HFF-Myc (cell line): ENCODE measurements around the gene AGL.

Experiments
- DNase-seq: peaks from one replicate; pipeline ENCODE4 v3.0.0-alpha.2; 2011; ENCODE audit warnings: low read depth; ENCODE audit errors: extremely low read depth
- H3K4me3 ChIP-seq: replicated peaks from 2 replicates; pipeline ENCODE4 v1.5.1; 2011; ENCODE audit warnings: low read depth, mild to moderate bottlenecking, control low read depth, low read length
- TF ChIP-seq, protein P1 (sequence below): IDR thresholded peaks from 2 replicates; pipeline ENCODE4 v1.5.1; 2012; ENCODE audit warnings: mild to moderate bottlenecking, low read depth, low read length, control low read depth; ENCODE audit errors: missing control alignments

The AGL gene

DNA sequence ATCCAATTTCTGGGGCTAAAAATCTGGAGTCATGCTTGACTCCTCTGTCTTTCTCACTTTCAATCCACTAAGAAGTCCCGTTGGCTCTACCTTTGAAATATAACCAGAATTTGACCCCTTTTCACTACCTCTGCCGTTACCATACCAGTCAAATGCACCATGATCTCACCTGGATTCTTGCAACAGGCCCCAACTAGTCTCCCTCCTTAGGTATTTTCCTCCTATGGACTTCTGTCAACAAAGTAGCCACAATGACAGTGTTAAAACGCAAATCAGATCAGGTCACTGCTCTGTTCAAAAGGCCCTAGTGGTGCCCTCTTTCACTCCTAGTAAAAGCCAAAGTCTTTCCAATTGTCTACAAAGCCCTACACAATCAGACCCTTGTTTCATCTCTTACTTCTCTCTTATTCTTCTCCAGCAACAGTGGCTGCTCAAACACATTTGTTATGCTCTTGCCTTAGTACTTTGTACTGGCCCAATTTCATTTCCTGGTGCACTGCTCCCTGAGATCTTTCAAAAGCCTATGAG is 35.7 kb upstream of the AGL start:
- no peak overlapping the region for H3K4me3 ChIP-seq
- TF ChIP-seq, protein P1, sequence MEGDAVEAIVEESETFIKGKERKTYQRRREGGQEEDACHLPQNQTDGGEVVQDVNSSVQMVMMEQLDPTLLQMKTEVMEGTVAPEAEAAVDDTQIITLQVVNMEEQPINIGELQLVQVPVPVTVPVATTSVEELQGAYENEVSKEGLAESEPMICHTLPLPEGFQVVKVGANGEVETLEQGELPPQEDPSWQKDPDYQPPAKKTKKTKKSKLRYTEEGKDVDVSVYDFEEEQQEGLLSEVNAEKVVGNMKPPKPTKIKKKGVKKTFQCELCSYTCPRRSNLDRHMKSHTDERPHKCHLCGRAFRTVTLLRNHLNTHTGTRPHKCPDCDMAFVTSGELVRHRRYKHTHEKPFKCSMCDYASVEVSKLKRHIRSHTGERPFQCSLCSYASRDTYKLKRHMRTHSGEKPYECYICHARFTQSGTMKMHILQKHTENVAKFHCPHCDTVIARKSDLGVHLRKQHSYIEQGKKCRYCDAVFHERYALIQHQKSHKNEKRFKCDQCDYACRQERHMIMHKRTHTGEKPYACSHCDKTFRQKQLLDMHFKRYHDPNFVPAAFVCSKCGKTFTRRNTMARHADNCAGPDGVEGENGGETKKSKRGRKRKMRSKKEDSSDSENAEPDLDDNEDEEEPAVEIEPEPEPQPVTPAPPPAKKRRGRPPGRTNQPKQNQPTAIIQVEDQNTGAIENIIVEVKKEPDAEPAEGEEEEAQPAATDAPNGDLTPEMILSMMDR = no peak
- no peak for DNase-seq

DNA sequence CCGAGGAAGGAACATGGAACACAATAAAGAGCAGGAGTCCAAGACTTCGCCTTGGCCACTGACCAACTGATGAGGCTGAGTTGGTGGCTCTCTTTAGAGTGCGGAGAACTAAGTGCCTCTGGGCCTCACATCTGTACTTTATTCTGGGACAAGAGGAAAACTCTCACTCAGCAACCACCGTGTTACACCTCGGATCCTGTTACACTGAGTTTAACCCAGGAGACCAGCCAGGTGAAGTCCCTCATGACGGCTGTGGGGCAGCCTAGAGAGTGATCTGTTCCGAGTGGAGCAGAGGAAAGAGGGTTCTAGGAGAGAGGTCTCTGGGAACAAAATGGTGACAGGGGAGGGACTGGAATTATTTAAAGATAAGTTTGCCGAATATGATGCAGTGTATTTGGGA is 33.5 kb upstream of the AGL start:
- no peak for DNase-seq
- TF ChIP-seq, protein P1 = no peak
- no peak overlapping the region for H3K4me3 ChIP-seq

DNA sequence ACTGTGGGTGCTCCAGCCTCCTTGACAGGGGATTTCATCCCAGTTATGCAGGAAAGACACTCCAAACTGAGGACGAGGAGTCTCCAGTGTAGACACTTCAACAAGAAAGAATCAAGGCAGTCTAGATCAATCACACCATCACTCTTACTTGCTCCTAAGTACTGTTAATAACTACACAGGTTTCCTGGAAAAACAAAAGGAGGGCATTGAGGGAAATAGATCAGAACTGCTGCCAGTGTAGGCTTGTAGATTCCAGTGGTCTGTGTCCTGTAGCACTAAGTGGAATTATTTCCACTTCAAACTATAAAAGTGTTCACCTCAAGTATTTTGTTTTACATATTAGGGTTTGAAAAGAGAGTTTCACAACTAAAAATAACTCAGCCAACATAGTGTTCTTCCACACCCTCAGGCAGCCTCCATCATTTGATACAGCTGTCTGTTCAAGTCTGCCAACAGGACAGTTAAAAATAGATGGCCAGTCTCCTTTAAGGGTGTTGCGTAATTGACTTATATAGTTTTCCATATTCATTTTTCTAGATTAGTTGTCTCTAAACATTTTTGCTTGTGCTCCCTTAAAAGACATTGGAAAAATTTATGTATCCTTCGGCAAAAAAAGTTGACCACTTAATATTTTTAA is 32.0 kb upstream of the AGL start:
- TF ChIP-seq, protein P1 = no peak
- DNase-seq = no peak

DNA sequence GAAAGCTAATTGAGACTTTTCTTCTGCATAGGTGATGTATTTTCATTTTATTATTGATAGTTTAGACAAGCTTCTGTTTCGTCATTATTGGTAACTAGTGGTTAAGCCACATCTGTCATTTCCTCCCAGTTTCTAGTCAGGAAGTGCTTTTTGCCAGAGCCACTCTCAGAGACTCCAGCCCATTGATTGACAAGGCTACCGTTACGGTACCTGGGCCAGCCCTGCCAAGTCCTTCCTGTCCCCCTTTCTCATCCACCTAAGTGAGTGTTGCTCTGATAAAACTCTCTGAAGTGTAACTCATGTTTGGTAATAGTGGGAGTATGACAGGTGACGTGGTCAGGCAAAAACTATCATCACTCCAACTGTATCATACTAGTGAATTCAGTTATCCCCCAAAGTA is 29.6 kb upstream of the AGL start:
- no peak for DNase-seq
- TF ChIP-seq, protein P1 = no peak
- H3K4me3 ChIP-seq = no peak overlapping the region

More for the DNA sequence above, 32.0 kb upstream of the AGL start:
- H3K4me3 ChIP-seq = no peak overlapping the region

DNA sequence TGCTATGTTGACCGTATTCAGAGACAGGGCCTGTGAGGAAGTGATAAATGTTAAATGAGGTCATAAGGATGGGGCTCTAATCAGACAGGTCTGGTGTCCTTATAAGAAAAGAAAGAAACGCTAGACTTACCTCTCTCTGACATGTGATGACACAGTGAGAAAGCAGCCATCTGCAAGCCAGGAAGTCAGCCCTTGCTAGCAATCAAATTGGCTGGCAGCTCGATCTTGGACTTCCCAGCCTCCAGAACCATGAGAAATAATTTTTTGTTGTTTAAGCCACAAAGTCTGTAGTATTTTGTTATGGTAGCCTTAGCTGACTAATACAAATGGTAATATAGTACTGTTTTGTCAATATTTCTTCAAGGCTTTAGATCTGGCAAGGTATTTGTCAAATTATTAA is 25.1 kb upstream of the AGL start:
- no peak for DNase-seq
- no peak overlapping the region for H3K4me3 ChIP-seq
- TF ChIP-seq, protein P1 = no peak

DNA sequence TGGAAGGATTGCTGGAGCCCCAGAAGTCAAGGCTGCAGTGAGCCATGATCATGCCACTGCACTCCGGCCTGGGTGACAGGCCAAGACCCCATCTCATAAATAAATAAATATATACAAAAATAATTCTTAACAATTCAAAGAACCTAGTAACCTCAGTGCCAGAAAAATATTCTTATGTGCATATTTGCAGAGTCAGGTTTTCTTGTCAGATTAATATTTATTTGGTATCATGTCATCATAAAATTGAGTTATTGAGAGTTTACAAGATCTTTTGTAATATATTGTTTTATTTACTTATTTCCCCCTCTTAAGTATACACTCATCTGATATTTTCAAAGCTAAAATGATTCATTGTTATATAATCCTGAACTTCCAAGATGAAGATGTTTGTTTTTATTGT is 24.5 kb upstream of the AGL start:
- DNase-seq = no peak

More for the DNA sequence above, 24.5 kb upstream of the AGL start:
- TF ChIP-seq, protein P1 = no peak
- H3K4me3 ChIP-seq = no peak overlapping the region
